K562 (cell line): ENCODE results near the gene METAP2.

Source experiments
- NCOA2 ChIP-seq, 2 experiments: fragments of 450-650 bp; IDR thresholded peaks; 2 replicates each; pipeline ENCODE4 v1.6.1; 2018; ENCODE audit warnings: mild to moderate bottlenecking in 2 of 2, moderate library complexity in 1 of 2; ENCODE audit not compliant: partially characterized antibody in 2 of 2
- NFRKB ChIP-seq: fragments of 450-650 bp; IDR thresholded peaks from 2 replicates; pipeline ENCODE4 v1.6.1; 2016; ENCODE audit warnings: low read depth
- SAFB ChIP-seq: fragments of 200-400 bp; formaldehyde crosslinking; IDR thresholded peaks from 2 replicates; pipeline ENCODE4 v1.6.1; 2017; ENCODE audit warnings: low read depth, low read length, borderline replicate concordance
- TF ChIP-seq, protein P1 (sequence below): conservative IDR thresholded peaks from 2 replicates; pipeline ENCODE4 v1.6.1; 2011; ENCODE audit warnings: low read depth, mild to moderate bottlenecking, low read length; ENCODE audit not compliant: control insufficient read depth
- TF ChIP-seq, protein P2 (sequence below), 3 experiments: IDR thresholded peaks in 2 of 3; conservative IDR thresholded peaks in 1 of 3; 2 replicates each; pipeline ENCODE4 v1.5.1; 2011 to 2012; ENCODE audit warnings: low read length in 3 of 3, mild to moderate bottlenecking in 3 of 3, control low read depth in 2 of 3, improper control_type of control experiment in 1 of 3, inconsistent platforms in 1 of 3, low read depth in 1 of 3, mixed read lengths in 1 of 3, moderate library complexity in 1 of 3; ENCODE audit not compliant: insufficient read depth in 2 of 3

DNA sequence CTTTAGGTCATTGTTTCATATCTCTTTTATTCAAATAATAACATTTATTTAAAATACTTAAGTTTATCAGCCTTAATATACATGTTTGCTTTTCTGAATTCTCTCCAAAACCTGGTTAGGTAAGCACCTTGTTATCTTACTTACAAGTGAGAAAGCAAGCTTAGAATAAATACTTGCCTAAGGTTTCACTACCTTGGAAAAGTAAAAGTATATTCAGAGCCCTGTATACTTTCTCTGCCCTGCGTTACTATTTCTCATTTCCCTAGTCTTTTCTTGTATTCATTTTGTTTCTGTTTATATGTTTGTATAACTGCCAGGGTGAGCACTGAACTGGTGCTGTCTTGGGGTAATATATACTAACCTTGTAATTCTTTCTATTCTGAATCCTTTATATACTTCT is 21.5 kb downstream of the METAP2 start:
- TF ChIP-seq SAFB, result no peak
- TF ChIP-seq, protein P1, sequence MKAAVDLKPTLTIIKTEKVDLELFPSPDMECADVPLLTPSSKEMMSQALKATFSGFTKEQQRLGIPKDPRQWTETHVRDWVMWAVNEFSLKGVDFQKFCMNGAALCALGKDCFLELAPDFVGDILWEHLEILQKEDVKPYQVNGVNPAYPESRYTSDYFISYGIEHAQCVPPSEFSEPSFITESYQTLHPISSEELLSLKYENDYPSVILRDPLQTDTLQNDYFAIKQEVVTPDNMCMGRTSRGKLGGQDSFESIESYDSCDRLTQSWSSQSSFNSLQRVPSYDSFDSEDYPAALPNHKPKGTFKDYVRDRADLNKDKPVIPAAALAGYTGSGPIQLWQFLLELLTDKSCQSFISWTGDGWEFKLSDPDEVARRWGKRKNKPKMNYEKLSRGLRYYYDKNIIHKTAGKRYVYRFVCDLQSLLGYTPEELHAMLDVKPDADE, result no peak
- no peak for TF ChIP-seq NCOA2 (IDR thresholded peaks at IDR 0.05; ENCODE audit: partially characterized antibody in 2 of 2)
- no peak for TF ChIP-seq NFRKB
- TF ChIP-seq, protein P2, sequence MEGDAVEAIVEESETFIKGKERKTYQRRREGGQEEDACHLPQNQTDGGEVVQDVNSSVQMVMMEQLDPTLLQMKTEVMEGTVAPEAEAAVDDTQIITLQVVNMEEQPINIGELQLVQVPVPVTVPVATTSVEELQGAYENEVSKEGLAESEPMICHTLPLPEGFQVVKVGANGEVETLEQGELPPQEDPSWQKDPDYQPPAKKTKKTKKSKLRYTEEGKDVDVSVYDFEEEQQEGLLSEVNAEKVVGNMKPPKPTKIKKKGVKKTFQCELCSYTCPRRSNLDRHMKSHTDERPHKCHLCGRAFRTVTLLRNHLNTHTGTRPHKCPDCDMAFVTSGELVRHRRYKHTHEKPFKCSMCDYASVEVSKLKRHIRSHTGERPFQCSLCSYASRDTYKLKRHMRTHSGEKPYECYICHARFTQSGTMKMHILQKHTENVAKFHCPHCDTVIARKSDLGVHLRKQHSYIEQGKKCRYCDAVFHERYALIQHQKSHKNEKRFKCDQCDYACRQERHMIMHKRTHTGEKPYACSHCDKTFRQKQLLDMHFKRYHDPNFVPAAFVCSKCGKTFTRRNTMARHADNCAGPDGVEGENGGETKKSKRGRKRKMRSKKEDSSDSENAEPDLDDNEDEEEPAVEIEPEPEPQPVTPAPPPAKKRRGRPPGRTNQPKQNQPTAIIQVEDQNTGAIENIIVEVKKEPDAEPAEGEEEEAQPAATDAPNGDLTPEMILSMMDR (IDR thresholded peaks at IDR 0.05 in 2 of 3, conservative IDR thresholded peaks at IDR 0.05 in 1 of 3; ENCODE audit: insufficient read depth in 2 of 3, low read depth in 1 of 3, low read length in 3 of 3), result no peak
